ENCODE measurements around the gene LMAN2L. TPM values are rescaled to one million over a fixed set of nuclear protein-coding genes. Genes with fewer than 3 reads are reported as not detected.
A peak's percentile ranks its signal among the peaks of the same experiment; 100 is the strongest.

Gene LMAN2L
- total RNA-seq, 1 experiment from 2014 or later: 15.6 TPM

DNA sequence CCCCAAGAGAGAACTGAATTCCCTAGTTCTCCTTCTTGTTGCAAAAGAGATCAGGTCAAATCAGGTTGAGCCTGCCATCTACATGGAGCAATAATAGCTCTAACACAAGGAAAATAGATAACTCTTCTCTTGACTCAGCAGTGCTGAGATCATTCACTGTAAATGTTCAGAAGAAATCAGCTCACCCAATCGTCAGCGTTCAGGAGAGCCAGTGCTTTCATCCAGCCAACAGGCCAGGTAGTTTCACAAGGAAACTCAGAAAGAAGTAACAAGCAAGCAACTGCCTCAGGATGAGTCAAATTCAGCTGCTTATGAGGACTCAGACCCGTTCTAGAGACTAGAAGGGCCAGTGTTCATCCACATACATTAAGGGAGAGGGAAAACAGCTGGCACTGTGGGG is 5.9 kb downstream of the LMAN2L start:
- Histone ChIP-seq H3K4me3 (no peak overlapping the region), H3F3A (ENCODE audit: insufficient read depth, low read depth) (no peaks in the 10 kb centered on the region; the same call in 1 of the 2 replicates), H3K9me2 (ENCODE audit: insufficient read depth) (no peaks in the 10 kb centered on the region), H3K79me2 (ENCODE audit: low read depth) (peaks cover 16% of the 10 kb centered on the region), H3K27ac (no peak overlapping the region), H3K4me2 (no peak overlapping the region), H4K20me1 (ENCODE audit: insufficient read depth) (no peaks in the 10 kb centered on the region), H3K4me1 (replicated peaks; ENCODE audit: insufficient read depth) (peaks cover 10% of the 10 kb centered on the region), H3K9me3 (ENCODE audit: insufficient read depth, low read depth) (no peaks in the 10 kb centered on the region), H3K27me3 (ENCODE audit: insufficient read depth, low read depth) (no peaks in the 10 kb centered on the region), H2AFZ (no peak overlapping the region), H3K36me3 (ENCODE audit: low read depth) (peaks cover 51% of the 10 kb centered on the region)
- no TSS peak for BruUV-seq (replicated peaks)
- peak in 1 of 2 experiments; percentile 21 for DNase-seq
- intact Hi-C loops (cut with micrococcal nuclease; ENCODE audit: unreplicated experiment): no loop called here
- ChIA-PET CTCF (no interaction called here), POLR2A (ENCODE audit: unreplicated experiment) (no interaction called here)
- TF ChIP-seq EZH2 (IDR thresholded peaks at IDR 0.05; ENCODE audit: low read depth): no peak
- TF ChIP-seq, protein P1, sequence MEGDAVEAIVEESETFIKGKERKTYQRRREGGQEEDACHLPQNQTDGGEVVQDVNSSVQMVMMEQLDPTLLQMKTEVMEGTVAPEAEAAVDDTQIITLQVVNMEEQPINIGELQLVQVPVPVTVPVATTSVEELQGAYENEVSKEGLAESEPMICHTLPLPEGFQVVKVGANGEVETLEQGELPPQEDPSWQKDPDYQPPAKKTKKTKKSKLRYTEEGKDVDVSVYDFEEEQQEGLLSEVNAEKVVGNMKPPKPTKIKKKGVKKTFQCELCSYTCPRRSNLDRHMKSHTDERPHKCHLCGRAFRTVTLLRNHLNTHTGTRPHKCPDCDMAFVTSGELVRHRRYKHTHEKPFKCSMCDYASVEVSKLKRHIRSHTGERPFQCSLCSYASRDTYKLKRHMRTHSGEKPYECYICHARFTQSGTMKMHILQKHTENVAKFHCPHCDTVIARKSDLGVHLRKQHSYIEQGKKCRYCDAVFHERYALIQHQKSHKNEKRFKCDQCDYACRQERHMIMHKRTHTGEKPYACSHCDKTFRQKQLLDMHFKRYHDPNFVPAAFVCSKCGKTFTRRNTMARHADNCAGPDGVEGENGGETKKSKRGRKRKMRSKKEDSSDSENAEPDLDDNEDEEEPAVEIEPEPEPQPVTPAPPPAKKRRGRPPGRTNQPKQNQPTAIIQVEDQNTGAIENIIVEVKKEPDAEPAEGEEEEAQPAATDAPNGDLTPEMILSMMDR (conservative IDR thresholded peaks at IDR 0.05): no peak

GRCh38 chr2:96730212-96730611 is 9.7 kb downstream of the LMAN2L start:
- Histone ChIP-seq H3K4me2 (no peak overlapping the region), H2AFZ (no peak overlapping the region), H3K9me3 (ENCODE audit: insufficient read depth, low read depth) (no peaks in the 10 kb centered on the region), H3K4me1 (replicated peaks; ENCODE audit: insufficient read depth) (no peaks in the 10 kb centered on the region), H3K4me3 (no peak overlapping the region), H3K9me2 (ENCODE audit: insufficient read depth) (no peaks in the 10 kb centered on the region), H4K20me1 (ENCODE audit: insufficient read depth) (no peaks in the 10 kb centered on the region), H3K27ac (no peak overlapping the region), H3F3A (ENCODE audit: insufficient read depth, low read depth) (no peaks in the 10 kb centered on the region; the same call in 1 of the 2 replicates), H3K27me3 (ENCODE audit: insufficient read depth, low read depth) (no peaks in the 10 kb centered on the region), H3K36me3 (ENCODE audit: low read depth) (peaks cover 41% of the 10 kb centered on the region), H3K79me2 (ENCODE audit: low read depth) (no peaks in the 10 kb centered on the region)
- TF ChIP-seq, protein P1 (conservative IDR thresholded peaks at IDR 0.05): no peak
- TF ChIP-seq EZH2 (IDR thresholded peaks at IDR 0.05; ENCODE audit: low read depth): no peak
- intact Hi-C loops (cut with micrococcal nuclease; ENCODE audit: unreplicated experiment): no loop called here
- ChIA-PET CTCF (no interaction called here), POLR2A (ENCODE audit: unreplicated experiment) (interaction anchor here (0.7 kb wide), 2 partner anchors 57 to 263 kb away, joined by 3 to 4 read pairs; no protein-coding TSS in a partner anchor)
- no peak for DNase-seq
- no TSS peak for BruUV-seq (replicated peaks)

- H3K27ac ChIP-seq: no peak overlapping the region
- intact Hi-C loops (cut with micrococcal nuclease; ENCODE audit: unreplicated experiment): no loop called here
- no peaks in the 10 kb centered on the region for H3K9me2 ChIP-seq (ENCODE audit: insufficient read depth)
- no peaks in the 10 kb centered on the region for H3K79me2 ChIP-seq (ENCODE audit: low read depth)
- no peak overlapping the region for H3K4me3 ChIP-seq
- H3K4me2 ChIP-seq: no peak overlapping the region
- H3K9me3 ChIP-seq (ENCODE audit: insufficient read depth, low read depth): no peaks in the 10 kb centered on the region
- peaks cover 41% of the 10 kb centered on the region for H3K36me3 ChIP-seq (ENCODE audit: low read depth)
- H4K20me1 ChIP-seq (ENCODE audit: insufficient read depth): no peaks in the 10 kb centered on the region
- ChIA-PET CTCF (no interaction called here), POLR2A (ENCODE audit: unreplicated experiment) (interaction anchor here (0.6 to 0.7 kb wide), 3 partner anchors 58 to 263 kb away, joined by 3 to 5 read pairs (median 4); no protein-coding TSS in a partner anchor)
- H3F3A ChIP-seq (ENCODE audit: insufficient read depth, low read depth): no peaks in the 10 kb centered on the region; the same call in 1 of the 2 replicates
- H3K4me1 ChIP-seq (replicated peaks; ENCODE audit: insufficient read depth): no peaks in the 10 kb centered on the region
- BruUV-seq (replicated peaks): no TSS peak
- no peaks in the 10 kb centered on the region for H3K27me3 ChIP-seq (ENCODE audit: insufficient read depth, low read depth)
- no peak overlapping the region for H2AFZ ChIP-seq
- peak in 1 of 2 experiments; percentile 21 for DNase-seq
- TF ChIP-seq, protein P1 (conservative IDR thresholded peaks at IDR 0.05): no peak
- TF ChIP-seq EZH2 (IDR thresholded peaks at IDR 0.05; ENCODE audit: low read depth): no peak
These were observed 10.1 kb downstream of the LMAN2L start for GRCh38 chr2:96729748-96730147.
